ENCODE results near the gene LSS. TPM values are rescaled to one million over a fixed set of nuclear protein-coding genes. Genes with fewer than 3 reads are reported as not detected.

Gene LSS
- total RNA-seq, 2 donors from 2014 or later, result 78.1 to 109 TPM

DNA sequence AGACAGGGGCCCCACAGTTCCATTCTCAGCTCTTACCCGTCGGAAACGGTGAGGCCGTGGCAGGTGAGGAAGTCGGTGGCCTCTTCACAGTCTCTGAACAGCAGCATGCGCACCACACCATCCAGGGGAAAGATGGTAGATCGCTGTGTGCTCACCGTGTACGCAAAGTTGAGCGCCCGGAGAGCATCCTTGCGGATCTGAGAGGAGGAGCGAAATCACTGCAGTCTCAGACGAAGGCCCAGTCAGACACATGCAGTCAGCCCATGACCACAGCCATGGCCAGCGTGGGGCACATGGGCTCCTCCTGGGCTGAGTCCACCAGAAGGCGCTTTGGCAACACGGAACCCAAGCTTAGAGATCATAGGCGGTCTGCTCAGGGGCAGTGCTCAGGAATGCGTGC lies 38.4 kb upstream of the LSS start:
- Histone ChIP-seq H3K9me3 (no peaks in the 10 kb centered on the region), H3K4me3 (no peak overlapping the region), H3K27ac (no peak overlapping the region), H3K27me3 (replicated peaks; ENCODE audit: insufficient read depth) (no peaks in the 10 kb centered on the region), H3K4me1 (ENCODE audit: control insufficient read depth in 1 of 2, low read depth in 2 of 2) (no peaks in the 10 kb centered on the region), H3K36me3 (peaks cover 74% of the 10 kb centered on the region)
- DNase-seq (ENCODE audit: low spot score) (no peak), ATAC-seq (ENCODE audit: insufficient number of reproducible peaks, low FRiP score, low read depth) (no peak)
- TF ChIP-seq, protein P1, sequence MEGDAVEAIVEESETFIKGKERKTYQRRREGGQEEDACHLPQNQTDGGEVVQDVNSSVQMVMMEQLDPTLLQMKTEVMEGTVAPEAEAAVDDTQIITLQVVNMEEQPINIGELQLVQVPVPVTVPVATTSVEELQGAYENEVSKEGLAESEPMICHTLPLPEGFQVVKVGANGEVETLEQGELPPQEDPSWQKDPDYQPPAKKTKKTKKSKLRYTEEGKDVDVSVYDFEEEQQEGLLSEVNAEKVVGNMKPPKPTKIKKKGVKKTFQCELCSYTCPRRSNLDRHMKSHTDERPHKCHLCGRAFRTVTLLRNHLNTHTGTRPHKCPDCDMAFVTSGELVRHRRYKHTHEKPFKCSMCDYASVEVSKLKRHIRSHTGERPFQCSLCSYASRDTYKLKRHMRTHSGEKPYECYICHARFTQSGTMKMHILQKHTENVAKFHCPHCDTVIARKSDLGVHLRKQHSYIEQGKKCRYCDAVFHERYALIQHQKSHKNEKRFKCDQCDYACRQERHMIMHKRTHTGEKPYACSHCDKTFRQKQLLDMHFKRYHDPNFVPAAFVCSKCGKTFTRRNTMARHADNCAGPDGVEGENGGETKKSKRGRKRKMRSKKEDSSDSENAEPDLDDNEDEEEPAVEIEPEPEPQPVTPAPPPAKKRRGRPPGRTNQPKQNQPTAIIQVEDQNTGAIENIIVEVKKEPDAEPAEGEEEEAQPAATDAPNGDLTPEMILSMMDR (IDR thresholded peaks at IDR 0.05), result no peak

DNA sequence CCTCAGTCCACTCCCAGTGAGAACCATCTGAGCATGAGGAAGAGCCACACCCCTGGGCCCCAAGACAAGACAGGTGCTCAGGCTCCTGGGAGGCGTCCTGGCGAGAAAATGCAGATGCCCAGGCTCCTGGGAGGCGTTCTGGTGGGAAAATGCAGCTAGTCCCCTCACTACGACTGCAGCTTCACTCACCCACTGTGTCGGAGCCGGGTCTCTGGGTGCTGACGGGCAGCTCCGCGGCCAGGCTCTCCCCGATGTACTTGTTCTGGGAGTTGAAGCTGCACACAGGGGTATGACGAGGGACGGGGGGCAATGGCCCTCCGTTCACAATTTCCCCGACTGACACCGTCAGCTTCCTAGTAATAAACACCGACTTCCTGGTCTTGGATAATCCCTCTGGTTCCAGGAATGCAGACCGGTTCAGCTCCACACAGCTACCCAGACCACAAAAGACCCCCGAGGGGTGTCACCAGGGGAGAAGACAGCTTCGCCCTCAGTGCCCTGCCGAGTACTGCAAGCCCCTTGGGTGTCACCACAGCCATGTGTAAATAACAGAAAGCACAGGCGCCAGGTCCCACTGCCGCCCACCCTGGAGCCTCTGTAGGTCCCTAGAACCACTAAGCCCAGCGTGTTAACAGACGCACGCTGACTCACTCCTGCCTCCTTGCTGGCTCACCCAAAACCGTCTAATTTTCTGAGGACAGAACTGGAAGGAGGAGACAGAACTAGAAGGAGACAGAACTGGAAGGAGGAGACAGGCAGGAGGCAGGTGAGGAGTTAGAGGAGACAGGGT lies 37.4 kb upstream of the LSS start:
- TF ChIP-seq, protein P1 (IDR thresholded peaks at IDR 0.05), result no peak
- Histone ChIP-seq H3K4me1 (ENCODE audit: control insufficient read depth in 1 of 2, low read depth in 2 of 2) (no peaks in the 10 kb centered on the region), H3K4me3 (no peak overlapping the region), H3K9me3 (no peaks in the 10 kb centered on the region), H3K36me3 (peaks cover 71% of the 10 kb centered on the region), H3K27me3 (replicated peaks; ENCODE audit: insufficient read depth) (no peaks in the 10 kb centered on the region), H3K27ac (no peak overlapping the region)
- ATAC-seq (ENCODE audit: insufficient number of reproducible peaks, low FRiP score, low read depth) (no peak), DNase-seq (ENCODE audit: low spot score) (no peak)

DNA sequence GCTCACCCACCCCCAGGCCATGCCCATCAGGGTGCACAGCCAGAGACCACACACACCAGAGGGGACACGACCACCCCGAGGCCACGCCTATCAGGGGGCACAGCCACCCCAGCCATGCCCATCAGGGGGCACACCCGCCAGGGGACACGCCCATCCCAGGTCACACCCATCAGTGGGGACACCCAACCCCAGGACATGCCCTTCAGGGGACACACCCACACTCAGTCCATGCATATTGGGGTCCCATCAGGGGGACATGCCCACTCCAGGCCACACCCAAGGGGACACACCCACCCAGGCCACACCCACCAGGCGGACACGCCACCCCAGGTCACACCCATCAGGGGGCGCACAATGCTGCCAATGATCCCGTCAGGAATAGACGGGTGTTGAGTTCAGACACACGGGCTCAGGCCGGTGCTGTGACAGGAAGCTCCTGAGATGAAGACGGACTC lies 36.1 kb upstream of the LSS start:
- TF ChIP-seq, protein P1 (IDR thresholded peaks at IDR 0.05), result no peak

DNA sequence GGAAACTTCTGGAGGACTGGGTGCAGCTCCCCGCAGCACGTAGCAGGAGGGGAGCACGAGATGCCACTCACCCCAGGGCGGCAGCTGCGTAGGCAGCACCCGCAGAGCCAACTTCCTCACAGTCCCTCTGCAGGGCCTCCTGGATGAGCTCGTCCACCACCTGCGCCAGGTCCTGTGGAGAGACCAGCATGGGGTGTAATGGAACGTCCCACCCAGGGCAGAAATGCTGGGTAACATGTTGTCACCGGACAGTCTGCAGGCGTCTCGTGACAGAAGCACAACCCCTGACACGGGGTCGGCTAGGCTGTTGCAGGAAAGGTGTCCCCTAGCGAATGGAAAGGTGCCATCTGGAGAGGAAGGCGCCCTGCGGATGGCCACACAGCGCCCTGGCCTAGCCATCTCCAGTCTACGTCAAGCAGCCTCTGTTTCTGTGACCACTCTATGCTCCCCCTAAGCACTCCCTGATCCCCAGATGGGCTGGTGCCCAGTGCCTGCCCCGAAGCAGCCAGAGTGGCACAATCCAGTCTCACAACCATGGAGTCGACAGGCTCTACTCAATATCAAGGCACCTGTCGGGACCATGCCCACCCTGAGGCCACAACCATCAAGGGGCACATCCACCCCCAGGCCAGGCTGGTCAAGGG lies 35.6 kb upstream of the LSS start:
- H3K36me3 ChIP-seq, result peaks cover 70% of the 10 kb centered on the region
- H3K4me3 ChIP-seq, result no peak overlapping the region
- no peaks in the 10 kb centered on the region for H3K27me3 ChIP-seq (replicated peaks; ENCODE audit: insufficient read depth)
- DNase-seq (ENCODE audit: low spot score), result no peak
- no peaks in the 10 kb centered on the region for H3K9me3 ChIP-seq
- H3K4me1 ChIP-seq (ENCODE audit: control insufficient read depth in 1 of 2, low read depth in 2 of 2), result no peaks in the 10 kb centered on the region
- no peak overlapping the region for H3K27ac ChIP-seq
- TF ChIP-seq, protein P1 (IDR thresholded peaks at IDR 0.05), result no peak
- ATAC-seq (ENCODE audit: insufficient number of reproducible peaks, low FRiP score, low read depth), result no peak

More for the DNA sequence above, 36.1 kb upstream of the LSS start:
- no peak overlapping the region for H3K27ac ChIP-seq
- H3K36me3 ChIP-seq, result peaks cover 70% of the 10 kb centered on the region
- no peaks in the 10 kb centered on the region for H3K9me3 ChIP-seq
- ATAC-seq (ENCODE audit: insufficient number of reproducible peaks, low FRiP score, low read depth), result no peak
- no peak for DNase-seq (ENCODE audit: low spot score)
- no peaks in the 10 kb centered on the region for H3K27me3 ChIP-seq (replicated peaks; ENCODE audit: insufficient read depth)
- no peaks in the 10 kb centered on the region for H3K4me1 ChIP-seq (ENCODE audit: control insufficient read depth in 1 of 2, low read depth in 2 of 2)
- no peak overlapping the region for H3K4me3 ChIP-seq

DNA sequence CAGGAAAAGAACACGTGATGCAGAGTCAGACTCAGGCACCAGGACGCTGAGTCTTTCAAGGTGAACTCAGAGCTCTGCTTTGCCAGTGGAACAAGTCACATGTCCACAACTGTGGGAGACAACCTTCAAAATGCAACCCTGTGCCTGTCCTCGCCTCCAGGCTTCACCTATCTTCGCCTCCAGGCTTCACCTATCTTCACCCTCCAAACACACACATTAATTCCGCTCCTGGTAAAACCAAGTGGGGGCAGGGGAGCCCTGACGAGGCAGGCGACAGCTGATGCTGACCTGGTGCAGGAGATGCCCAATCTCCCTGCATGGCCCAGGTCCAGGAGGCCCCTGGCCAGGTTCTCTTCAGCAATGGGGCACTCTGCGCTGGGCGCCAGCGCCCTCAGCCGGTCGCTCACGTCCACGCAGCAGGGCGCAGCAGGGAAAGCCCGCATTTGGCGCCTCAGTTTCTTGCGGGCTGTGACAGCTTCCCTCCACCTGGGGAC lies 28.0 kb upstream of the LSS start:
- TF ChIP-seq, protein P1 (IDR thresholded peaks at IDR 0.05), result no peak
- Histone ChIP-seq H3K4me1 (ENCODE audit: control insufficient read depth in 1 of 2, low read depth in 2 of 2) (no peaks in the 10 kb centered on the region), H3K4me3 (no peak overlapping the region), H3K36me3 (peaks cover 90% of the 10 kb centered on the region), H3K27me3 (replicated peaks; ENCODE audit: insufficient read depth) (no peaks in the 10 kb centered on the region), H3K9me3 (no peaks in the 10 kb centered on the region), H3K27ac (no peak overlapping the region)
- no peak for DNase-seq (ENCODE audit: low spot score)
- ATAC-seq (ENCODE audit: insufficient number of reproducible peaks, low FRiP score, low read depth), result no peak

Measured in thoracic aorta (tissue), 2 donors.